ENCODE results near the gene MGRN1. TPM values are rescaled to one million over a fixed set of nuclear protein-coding genes. Genes with fewer than 3 reads are reported as not detected.

The MGRN1 gene
- polyA plus RNA-seq, 3 donors, result 3.7 to 48.2 (median 4.7) TPM

GRCh38 chr16:4679850-4680636, 55.4 kb downstream of the MGRN1 start:
- Mint-ChIP-seq H3K27me3 (ENCODE audit: low read depth in 3 of 3) (no peaks in the 10 kb centered on the region), H3K36me3 (peaks cover 35 to 83% of the 10 kb centered on the region in 2 donors), H3K27ac (peak overlapping the region; percentile 90 to 98 (median 95)), H3K4me1 (peaks cover 50% of the 10 kb centered on the region), H3K4me3 (peak overlapping the region; percentile 73 to 81), H3K9me3 (peaks cover 0 to 2% (median 0%) of the 10 kb centered on the region in 7 donors)
- intact Hi-C loops (cut with micrococcal nuclease), result loop anchor here in 1 of 2 donors (2.0 to 5.0 kb wide), 2 partner anchors 15 to 58 kb away; partner anchors contain the start of gene MGRN1
- peaks cover 51 to 61% of the 10 kb centered on the region in 2 donors for H3K36me3 ChIP-seq (replicated peaks in 1 of 2; ENCODE audit: control insufficient read depth in 1 of 2, insufficient read depth in 2 of 2, low read length in 2 of 2)
- DNase-seq, result peak; percentile 91 to 95 (median 92)
- H3K4me3 ChIP-seq (replicated peaks in 1 of 3; ENCODE audit: low read depth in 2 of 3, low read length in 3 of 3), result peak overlapping the region; percentile 6 to 77 (median 47)
- H3K9me3 ChIP-seq (replicated peaks in 1 of 2; ENCODE audit: control insufficient read depth in 1 of 2, insufficient read depth in 1 of 2, low read length in 2 of 2), result no peaks in the 10 kb centered on the region
- peaks cover 46 to 48% of the 10 kb centered on the region in 2 donors for H3K4me1 ChIP-seq (ENCODE audit: control insufficient read depth in 1 of 2, insufficient read depth in 2 of 2, low read length in 2 of 2)
- peak overlapping the region; percentile 80 for H3K4me2 ChIP-seq (replicated peaks; ENCODE audit: extremely low read depth, low read length, poor library complexity, severe bottlenecking)
- H3K27me3 ChIP-seq (ENCODE audit: control insufficient read depth in 2 of 2, insufficient read depth in 2 of 2, low read length in 2 of 2), result no peaks in the 10 kb centered on the region
- peak overlapping the region; percentile 94 for H3K27ac ChIP-seq (ENCODE audit: low read depth in 1 of 2, low read length in 2 of 2)
- H2AFZ ChIP-seq (ENCODE audit: insufficient read depth, low read depth, low read length, poor library complexity, severe bottlenecking), result peak overlapping the region; percentile 66
- peak overlapping the region; percentile 72 for H3K9ac ChIP-seq (ENCODE audit: insufficient read depth, low read length, poor library complexity, severe bottlenecking)
- H3K79me2 ChIP-seq (ENCODE audit: insufficient read depth, low read length), result peaks cover 46% of the 10 kb centered on the region
- 18% methylated on average over 44 of the region's 47 CpGs for WGBS (ENCODE audit: insufficient coverage)
- peaks cover 13% of the 10 kb centered on the region for H4K20me1 ChIP-seq (ENCODE audit: insufficient read depth, low read length)
- TF ChIP-seq CTCF (IDR thresholded peaks at IDR 0.05), result no peak

- peak overlapping the region; percentile 6 to 77 (median 47) for H3K4me3 ChIP-seq (replicated peaks in 1 of 3; ENCODE audit: low read depth in 2 of 3, low read length in 3 of 3)
- intact Hi-C loops (cut with micrococcal nuclease), result loop anchor here in 1 of 2 donors (2.0 to 5.0 kb wide), 2 partner anchors 16 to 59 kb away; partner anchors contain the start of gene MGRN1
- peak overlapping the region; percentile 61 for H2AFZ ChIP-seq (ENCODE audit: insufficient read depth, low read depth, low read length, poor library complexity, severe bottlenecking)
- H3K9ac ChIP-seq (ENCODE audit: insufficient read depth, low read length, poor library complexity, severe bottlenecking), result peak overlapping the region; percentile 72
- 72% methylated on average over 16 of the region's 26 CpGs for WGBS (ENCODE audit: insufficient coverage)
- DNase-seq, result no peak
- peak overlapping the region; percentile 94 for H3K27ac ChIP-seq (ENCODE audit: low read depth in 1 of 2, low read length in 2 of 2)
- Mint-ChIP-seq H3K36me3 (peaks cover 41 to 83% of the 10 kb centered on the region in 2 donors), H3K4me3 (peak overlapping the region; percentile 73 to 81), H3K4me1 (peaks cover 50% of the 10 kb centered on the region), H3K9me3 (peaks cover 0 to 2% (median 0%) of the 10 kb centered on the region in 7 donors), H3K27ac (peak overlapping the region; percentile 90 to 98 (median 95)), H3K27me3 (ENCODE audit: low read depth in 3 of 3) (no peaks in the 10 kb centered on the region)
- no peaks in the 10 kb centered on the region for H3K27me3 ChIP-seq (ENCODE audit: control insufficient read depth in 2 of 2, insufficient read depth in 2 of 2, low read length in 2 of 2)
- H3K36me3 ChIP-seq (replicated peaks in 1 of 2; ENCODE audit: control insufficient read depth in 1 of 2, insufficient read depth in 2 of 2, low read length in 2 of 2), result peaks cover 55 to 61% of the 10 kb centered on the region in 2 donors
- H4K20me1 ChIP-seq (ENCODE audit: insufficient read depth, low read length), result peaks cover 13% of the 10 kb centered on the region
- peaks cover 46 to 48% of the 10 kb centered on the region in 2 donors for H3K4me1 ChIP-seq (ENCODE audit: control insufficient read depth in 1 of 2, insufficient read depth in 2 of 2, low read length in 2 of 2)
- peak overlapping the region; percentile 80 for H3K4me2 ChIP-seq (replicated peaks; ENCODE audit: extremely low read depth, low read length, poor library complexity, severe bottlenecking)
- peaks cover 43% of the 10 kb centered on the region for H3K79me2 ChIP-seq (ENCODE audit: insufficient read depth, low read length)
- H3K9me3 ChIP-seq (replicated peaks in 1 of 2; ENCODE audit: control insufficient read depth in 1 of 2, insufficient read depth in 1 of 2, low read length in 2 of 2), result no peaks in the 10 kb centered on the region
- no peak for TF ChIP-seq CTCF (IDR thresholded peaks at IDR 0.05)
Measured at GRCh38 chr16:4680673-4681470, 56.2 kb downstream of the MGRN1 start.

Data from CD14-positive monocyte (primary cell).